Measurements from ENCODE around the gene SNX27. TPM values are rescaled to one million over a fixed set of nuclear protein-coding genes. Genes with fewer than 3 reads are reported as not detected.

SNX27 gene
- total RNA-seq, 2 experiments from 2014 or later = 13.2 to 13.3 TPM

- Histone ChIP-seq H3K36me3 (ENCODE audit: insufficient read depth, low read length) (no peaks in the 10 kb centered on the region), H3K9me3 (ENCODE audit: control insufficient read depth in 1 of 2, insufficient read depth in 1 of 2, low read length in 2 of 2) (peaks cover 10 to 15% of the 10 kb centered on the region in 2 experiments), H3K27ac (ENCODE audit: low read depth in 1 of 2, low read length in 2 of 2) (no peak overlapping the region), H3K4me3 (ENCODE audit: low read length) (no peak overlapping the region), H3K27me3 (ENCODE audit: control insufficient read depth in 1 of 2, insufficient read depth in 2 of 2, low read length in 2 of 2) (no peaks in the 10 kb centered on the region), H3K4me1 (ENCODE audit: insufficient read depth, low read length) (no peaks in the 10 kb centered on the region)
- ATAC-seq (ENCODE audit: poor library complexity) (no peak), DNase-seq (no peak)
- Mint-ChIP-seq H3K27ac (no peak overlapping the region), H3K27me3 (peaks cover 5% of the 10 kb centered on the region), H3K4me1 (ENCODE audit: low read depth) (no peaks in the 10 kb centered on the region), H3K36me3 (ENCODE audit: low read depth) (no peaks in the 10 kb centered on the region), H3K9me3 (no peaks in the 10 kb centered on the region), H3K4me3 (no peak overlapping the region)
- POLR2A ChIA-PET = interaction anchor here (0.6 kb wide), 1 partner anchor 324 kb away, joined by 3 read pairs; no protein-coding TSS in a partner anchor
- CTCF ChIA-PET = no interaction called here
- no peak for TF ChIP-seq CTCF (IDR thresholded peaks at IDR 0.05)
- intact Hi-C loops (cut with DNase I, micrococcal nuclease) = no loop called here
These were observed 129.7 kb downstream of the SNX27 start for GRCh38 chr1:151741516-151741915.

Other genes starting within 250 kb of the SNX27 start
- not detected for gene SELENBP1, start 239.3 kb upstream of the SNX27 start, total RNA-seq
- gene PSMB4, start 212.5 kb upstream of the SNX27 start, total RNA-seq = 100 to 1,000 TPM; 316 to 324 TPM
- gene POGZ, start 152.6 kb upstream of the SNX27 start, total RNA-seq = 10 to 100 TPM; 97.8 to 99.4 TPM
- gene CGN, start 100.7 kb upstream of the SNX27 start, total RNA-seq = under 1 TPM; 0.08 to 0.28 TPM
- 1 to 10 TPM; 7.2 to 9.6 TPM for gene TUFT1, start 71.7 kb upstream of the SNX27 start, total RNA-seq
- not detected for gene CELF3, start 104.8 kb downstream of the SNX27 start, total RNA-seq
- gene RIIAD1, start 109.5 kb downstream of the SNX27 start, total RNA-seq = not detected
- gene MRPL9, start 151.4 kb downstream of the SNX27 start, total RNA-seq = 100 to 1,000 TPM; 152 to 164 TPM
- 1 to 10 TPM; 6.1 to 6.4 TPM for gene TDRKH, start 178.4 kb downstream of the SNX27 start, total RNA-seq
- under 1 TPM; 0.06 to 0.16 TPM for gene LINGO4, start 193.4 kb downstream of the SNX27 start, total RNA-seq
- gene RORC, start 219.8 kb downstream of the SNX27 start, total RNA-seq = 1 to 10 TPM; 3.6 to 3.7 TPM
- under 1 TPM; 0.75 to 0.88 TPM for gene C2CD4D, start 227.8 kb downstream of the SNX27 start, total RNA-seq
- gene THEM5, start 241.7 kb downstream of the SNX27 start, total RNA-seq = not detected

All from CD4-positive, alpha-beta T cell (primary cell).